CD4-positive, alpha-beta T cell treated with Interleukin-21 for 1 hour (primary cell): ENCODE data around the gene OSTN.
"Not testable (repeated sequence)": the region's sequence is repeated elsewhere in the genome, so short reads cannot be mapped to it uniquely, and the experiment has no call there.

Experiments
- DNase-seq: peaks from one replicate; pipeline ENCODE4 v3.0.0-alpha.2; 2020

Gene OSTN

DNA sequence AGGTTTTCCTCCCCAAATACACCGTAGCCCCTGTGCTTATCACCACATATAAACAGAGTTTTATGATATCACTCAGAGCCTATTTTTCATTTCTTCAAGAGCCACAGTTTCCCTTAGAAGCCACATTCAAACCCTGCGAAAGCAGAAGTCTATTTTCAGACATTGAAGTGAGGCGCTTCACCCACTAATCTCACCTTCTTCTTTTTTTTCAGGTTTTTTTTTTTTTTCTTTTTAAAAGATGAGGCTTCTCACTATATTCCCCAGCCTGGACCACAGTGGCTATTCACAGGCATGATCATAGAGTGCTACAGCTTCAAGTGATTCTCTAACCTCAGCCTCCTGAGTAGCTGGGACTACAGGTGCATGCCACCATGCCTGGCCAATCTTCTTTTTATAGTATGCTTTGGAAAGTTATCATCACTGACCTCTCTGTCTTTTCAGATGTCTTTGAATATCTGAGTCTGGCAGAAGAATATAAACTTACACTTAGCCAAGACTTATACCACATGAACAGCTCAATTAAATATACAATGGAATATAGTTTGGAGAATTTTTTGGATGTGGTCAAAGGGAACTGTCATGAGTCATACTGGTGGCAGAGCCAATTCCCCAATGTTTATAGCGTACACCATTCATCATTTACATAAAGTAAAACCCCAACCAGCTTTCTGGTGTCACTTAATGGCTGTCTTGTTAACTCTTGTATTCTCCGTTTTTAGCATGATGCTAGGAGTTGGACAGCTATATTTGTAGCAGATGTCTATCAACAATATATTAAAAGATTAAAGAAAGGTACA lies 70.4 kb downstream of the OSTN start:
- DNase-seq, result no peak

GRCh38 chr3:191275244-191275643 lies 76.2 kb downstream of the OSTN start:
- not testable (repeated sequence) for DNase-seq

DNA sequence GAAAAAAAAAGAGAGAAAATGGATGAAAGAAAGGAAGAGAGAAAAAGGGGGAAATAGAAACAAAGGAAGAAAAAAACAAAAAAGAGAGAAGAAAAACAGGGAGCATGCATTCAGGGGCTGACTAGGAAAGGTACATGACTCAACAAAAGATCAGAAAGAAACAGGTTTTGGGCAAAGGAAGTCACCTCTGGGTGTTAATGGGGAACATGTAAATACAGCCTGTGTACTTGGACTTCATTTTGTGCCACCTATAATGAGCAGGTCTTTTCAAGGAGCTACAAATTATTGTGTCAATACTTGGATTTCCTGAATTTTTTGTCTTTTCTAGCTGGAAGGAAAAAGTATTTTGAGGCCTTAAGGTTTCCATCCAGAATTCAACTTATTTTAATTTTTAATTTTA lies 76.7 kb downstream of the OSTN start:
- DNase-seq, result no peak

DNA sequence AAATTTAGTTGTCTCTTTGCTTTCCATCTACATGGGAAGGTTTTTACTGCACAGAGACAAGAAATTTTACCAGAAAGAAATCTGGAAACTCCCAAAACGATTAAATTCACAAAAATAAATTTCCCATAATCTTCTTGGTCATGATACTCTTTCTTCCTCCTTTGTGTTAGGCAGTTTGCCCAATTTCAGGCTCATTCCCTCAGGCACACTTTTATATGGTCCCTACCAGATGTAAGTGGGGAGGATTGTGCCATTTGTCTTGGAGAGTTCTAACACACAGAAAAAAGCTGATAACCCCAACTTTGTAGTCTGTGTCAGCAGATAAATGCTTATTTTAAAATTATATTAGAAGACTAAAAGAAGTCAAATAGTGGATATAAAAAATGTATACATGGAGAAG lies 81.1 kb downstream of the OSTN start:
- no peak for DNase-seq

DNA sequence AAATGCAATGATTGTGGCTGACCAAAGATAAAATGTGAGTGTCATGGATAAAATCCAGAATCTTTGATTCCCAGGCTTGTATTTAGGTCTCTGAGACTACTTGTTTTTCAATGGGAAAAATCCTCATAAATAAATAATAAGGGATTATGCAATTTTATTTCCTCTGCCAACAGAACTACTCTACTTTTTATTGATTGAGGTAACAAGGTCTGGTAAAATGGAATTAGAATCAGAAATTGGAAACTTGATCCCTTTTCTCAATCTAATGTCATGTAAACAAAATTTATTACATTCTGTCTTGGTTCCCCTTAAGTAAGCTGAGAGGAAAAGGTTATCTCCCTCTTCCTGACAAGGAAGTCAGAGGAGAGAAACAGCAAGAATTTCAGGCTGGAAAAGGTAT lies 81.8 kb downstream of the OSTN start:
- DNase-seq, result no peak

- DNase-seq, result no peak
Measured at GRCh38 chr3:191282251-191283185, 83.5 kb downstream of the OSTN start.

- no peak for DNase-seq
Measured at GRCh38 chr3:191283400-191283799, 84.4 kb downstream of the OSTN start.

DNA sequence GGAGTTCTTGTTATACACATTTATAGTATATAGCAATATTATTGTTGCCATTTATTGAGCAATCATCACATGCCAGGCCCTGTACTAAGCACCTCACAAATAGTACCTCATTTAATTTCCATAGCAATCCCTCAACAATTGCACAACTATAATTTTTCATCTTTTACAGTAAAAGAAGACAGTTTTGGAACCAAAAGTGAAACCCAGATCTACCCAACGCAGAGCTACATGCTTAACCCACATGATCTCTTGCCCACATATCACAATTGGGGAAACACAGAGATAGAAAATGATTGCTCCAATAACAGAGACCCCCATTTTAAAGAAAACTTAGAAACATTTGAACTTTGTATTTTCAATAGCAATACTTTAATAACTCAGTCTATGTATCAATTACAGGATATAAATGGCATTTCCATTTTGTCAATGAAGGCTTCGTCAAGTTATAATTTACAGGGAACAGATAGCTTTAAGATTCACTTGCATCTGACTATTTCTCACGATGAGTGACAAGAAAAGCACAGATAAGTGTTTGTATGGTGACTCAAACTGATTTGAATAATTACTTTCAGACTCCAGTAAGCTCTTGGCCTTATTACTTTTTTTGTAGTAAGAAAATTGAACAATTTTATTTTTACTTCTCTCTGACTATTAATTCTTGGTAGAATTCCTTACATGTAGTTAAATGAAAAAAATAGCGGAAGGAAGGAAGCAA lies 91.4 kb downstream of the OSTN start:
- DNase-seq, result peak; percentile 29

GRCh38 chr3:191292243-191293015 lies 93.4 kb downstream of the OSTN start:
- DNase-seq, result no peak

- DNase-seq, result no peak
Measured at GRCh38 chr3:191294291-191294690, 95.2 kb downstream of the OSTN start.

DNA sequence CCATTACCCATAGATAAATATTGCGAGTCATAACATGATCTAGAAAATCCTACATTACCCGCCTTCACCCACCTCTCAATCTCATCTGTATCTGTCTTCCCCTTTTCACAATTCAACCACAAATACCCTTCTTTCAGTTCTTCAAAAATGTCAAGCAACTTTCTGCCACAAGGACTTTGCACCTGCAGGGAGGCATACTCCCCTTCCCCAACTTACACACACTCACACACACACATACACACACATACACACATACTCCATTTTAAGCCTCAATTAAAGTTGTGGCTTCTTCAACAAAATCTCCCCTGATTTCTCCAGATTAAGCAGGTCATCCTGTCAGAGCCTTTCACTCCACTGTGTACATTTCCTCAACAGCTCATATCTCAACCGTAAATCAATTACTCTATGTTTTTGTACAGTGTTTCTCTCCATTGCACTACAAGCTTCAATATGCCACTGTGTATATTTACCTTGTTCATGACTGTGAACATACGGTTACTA lies 97.0 kb downstream of the OSTN start:
- peak; percentile 3 for DNase-seq

- DNase-seq, result no peak
Measured at GRCh38 chr3:191298846-191299245, 99.8 kb downstream of the OSTN start.

GRCh38 chr3:191300422-191300821 lies 101.4 kb downstream of the OSTN start:
- DNase-seq, result no peak

DNA sequence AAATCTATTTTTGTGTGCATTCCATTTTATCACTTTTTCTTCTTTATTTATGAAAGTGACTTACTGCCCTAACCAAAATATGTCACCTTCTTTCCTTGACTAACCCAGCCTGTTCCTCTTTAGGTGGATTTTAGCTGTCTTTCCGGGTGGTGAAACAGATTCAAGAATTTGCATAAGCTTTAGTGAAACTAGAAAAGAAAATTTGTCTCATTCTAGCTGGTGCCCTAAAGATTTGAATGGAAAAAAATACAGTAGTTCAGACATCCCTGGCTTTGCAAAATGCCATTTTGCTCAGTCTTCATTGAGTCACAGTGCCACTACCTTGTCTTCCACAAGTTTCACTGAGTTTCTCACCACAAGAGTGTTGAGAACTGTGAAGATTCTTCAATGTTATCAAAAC lies 102.0 kb downstream of the OSTN start:
- DNase-seq, result no peak

DNA sequence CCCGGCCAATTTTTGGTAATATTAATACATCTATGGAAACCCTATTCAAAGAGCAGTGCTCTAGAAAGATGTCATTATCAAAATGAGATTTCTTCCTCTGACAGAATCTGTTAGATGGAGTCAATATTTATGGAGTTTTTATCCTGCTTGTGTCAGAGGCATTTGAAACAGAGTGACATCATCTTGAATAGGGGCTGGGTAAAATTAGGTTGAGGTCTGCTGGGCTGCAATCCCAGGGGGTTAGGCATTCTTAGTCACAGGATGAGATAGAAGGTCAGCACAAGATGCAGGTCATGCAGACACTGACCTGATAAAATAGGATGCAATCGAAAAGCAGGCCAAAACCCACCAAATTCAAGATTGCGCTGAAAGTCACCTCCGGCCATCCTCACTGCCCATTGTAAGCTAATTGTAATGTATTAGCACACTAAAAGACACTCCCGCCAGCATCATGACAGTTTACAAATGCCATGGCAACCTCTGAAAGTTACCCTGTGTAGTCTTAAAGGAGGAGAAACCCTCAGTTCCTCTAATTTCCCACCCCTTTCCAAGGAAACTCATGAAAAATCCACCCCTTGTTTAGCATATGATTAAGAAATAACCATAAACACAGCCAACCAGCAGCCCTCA lies 102.9 kb downstream of the OSTN start:
- no peak for DNase-seq

- no peak for DNase-seq
Measured at GRCh38 chr3:191302451-191302850, 103.4 kb downstream of the OSTN start.

GRCh38 chr3:191303596-191303995 lies 104.6 kb downstream of the OSTN start:
- no peak for DNase-seq

GRCh38 chr3:191306428-191306827 lies 107.4 kb downstream of the OSTN start:
- no peak for DNase-seq

DNA sequence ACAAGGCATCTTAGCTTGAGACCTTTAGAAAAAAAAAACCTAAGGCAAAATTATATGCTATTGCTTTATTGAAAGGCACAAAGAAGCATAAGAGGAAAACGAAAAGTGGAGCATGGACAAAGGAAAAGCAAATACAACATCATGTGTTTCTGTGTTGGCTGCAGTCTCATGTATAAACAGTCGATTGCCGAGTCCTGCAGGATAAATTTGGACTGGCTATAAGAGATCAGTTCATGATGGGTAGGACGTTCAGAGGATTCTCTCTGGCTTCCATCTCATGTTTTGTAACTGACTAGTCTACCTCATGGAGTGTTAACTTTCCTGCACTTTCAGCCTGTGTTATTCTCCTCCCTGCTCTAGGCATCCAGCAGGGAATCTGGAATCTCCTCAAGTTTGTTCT lies 108.3 kb downstream of the OSTN start:
- DNase-seq, result no peak

- no peak for DNase-seq
Measured at GRCh38 chr3:191313296-191313695, 114.3 kb downstream of the OSTN start.

- no peak for DNase-seq
Measured at GRCh38 chr3:191314109-191314728, 115.2 kb downstream of the OSTN start.
